ENCODE results near the gene MTMR1.
A peak's percentile ranks its signal among the peaks of the same experiment; 100 is the strongest.

Gene MTMR1

GRCh38 chrX:150692831-150693724 is at the start of gene MTMR1:
TSS of gene MTMR1 (plus strand) at chrX:150693396. CDS start at chrX:150693531, 135 bp downstream.
- peak in 22 of 56 donors; percentile 1 to 63 (median 14) for DNase-seq

DNA sequence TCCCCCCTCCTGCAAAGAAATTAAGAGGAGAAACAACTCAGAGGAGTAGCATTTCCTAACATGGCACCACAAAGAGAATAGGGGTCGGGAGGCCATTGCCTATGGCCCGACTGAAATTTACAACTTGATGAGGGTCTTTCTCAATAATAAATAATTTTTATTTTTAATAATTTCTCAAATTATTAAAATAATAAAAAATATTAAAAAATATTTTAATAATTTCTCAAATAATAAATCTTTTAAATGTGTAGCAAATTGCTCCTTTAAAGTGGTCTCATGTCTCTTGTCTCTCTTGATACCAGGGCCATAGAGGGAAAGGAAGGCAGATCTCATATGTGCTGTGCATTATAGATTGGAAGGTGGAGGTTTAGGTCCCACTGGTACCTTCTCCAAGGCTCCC is 49.2 kb upstream of the MTMR1 start:
- DNase-seq, result no peak

GRCh38 chrX:150644422-150644821 is 48.8 kb upstream of the MTMR1 start:
- DNase-seq, result no peak

DNA sequence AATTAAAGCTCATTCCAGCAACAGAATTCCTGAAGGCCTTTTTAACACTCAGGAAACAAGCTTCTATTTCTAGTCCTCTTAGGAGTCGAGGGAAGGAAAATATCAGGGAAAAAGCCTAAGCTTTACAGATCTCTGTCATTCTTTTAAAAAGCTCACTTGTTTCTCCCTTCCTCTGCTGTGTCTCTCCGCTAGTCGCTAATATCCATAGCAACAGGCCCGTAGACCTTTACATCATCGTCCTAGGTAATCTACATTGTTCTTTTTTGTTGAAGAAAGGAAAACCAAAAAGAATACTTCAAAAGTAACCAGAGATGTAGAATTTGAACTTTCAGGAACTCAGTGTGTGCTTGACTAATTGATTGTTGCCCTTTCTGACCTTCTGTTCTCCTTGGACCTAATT is 45.9 kb upstream of the MTMR1 start:
- DNase-seq, result no peak

DNA sequence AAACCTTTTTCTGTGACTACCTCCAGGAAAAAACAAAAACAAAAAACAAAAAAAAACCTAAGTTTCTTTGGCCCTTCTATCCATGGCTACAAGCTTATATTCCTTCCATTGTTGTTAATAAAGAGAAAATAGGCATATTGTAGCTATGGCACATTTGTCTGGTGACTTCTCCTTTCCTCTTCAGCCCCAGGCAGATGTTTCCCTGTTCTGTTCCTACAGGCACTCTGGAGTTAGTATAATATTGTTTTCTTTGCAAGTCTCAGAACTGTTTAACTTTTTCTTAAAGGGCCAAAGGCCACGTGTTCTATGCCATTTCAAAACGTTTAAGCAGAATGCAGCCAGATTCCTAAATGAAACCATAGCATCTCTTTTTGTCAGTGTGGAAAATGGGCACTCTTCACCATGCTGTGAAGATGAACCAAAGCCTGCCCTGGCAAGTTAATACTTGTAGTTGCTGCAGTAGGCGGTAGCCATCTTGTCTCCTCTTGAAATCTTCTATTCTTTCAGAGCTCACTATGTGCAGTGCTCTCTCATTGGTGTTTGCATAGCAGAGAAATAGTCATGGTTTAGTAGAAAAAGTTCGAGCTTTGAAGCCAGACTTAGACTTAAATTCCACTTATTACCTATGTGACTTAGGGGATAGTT is 44.8 kb upstream of the MTMR1 start:
- no peak for DNase-seq

DNA sequence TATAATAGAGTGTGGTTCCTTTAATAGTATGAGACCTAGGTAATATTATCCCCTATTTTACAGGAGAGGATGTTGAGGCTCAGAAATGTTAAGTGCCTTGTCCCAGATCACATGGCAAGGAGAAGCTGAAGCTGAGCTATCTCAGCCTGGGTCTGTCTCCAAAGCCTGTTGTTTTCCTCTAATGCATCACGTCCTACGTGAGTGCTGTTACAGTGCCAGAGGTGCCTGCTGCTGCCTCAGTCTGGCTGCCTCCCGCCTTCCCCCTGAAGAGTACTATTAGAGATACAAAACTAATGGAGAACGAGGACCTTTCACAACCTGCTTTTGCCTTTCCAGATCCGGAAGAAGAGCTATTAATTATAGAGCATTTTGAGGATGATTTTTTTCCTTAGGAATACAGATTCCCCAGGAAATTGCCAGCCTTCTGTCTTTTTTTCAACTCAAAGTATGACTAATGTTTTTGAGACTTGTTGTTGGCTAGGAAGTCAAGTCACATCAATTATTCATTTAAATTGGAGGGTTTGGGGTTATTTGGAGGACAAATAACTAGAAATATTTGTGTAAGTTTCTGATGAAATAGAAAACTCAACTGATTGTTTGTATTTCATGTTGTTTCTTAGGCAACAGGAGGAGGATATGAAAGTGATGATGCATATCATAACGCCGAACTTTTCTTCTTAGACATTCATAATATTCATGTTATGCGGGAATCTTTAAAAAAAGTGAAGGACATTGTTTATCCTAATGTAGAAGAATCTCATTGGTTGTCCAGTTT is 43.9 kb upstream of the MTMR1 start:
- DNase-seq, result peak in 3 of 56 donors; percentile 0 to 3 (median 1)

DNA sequence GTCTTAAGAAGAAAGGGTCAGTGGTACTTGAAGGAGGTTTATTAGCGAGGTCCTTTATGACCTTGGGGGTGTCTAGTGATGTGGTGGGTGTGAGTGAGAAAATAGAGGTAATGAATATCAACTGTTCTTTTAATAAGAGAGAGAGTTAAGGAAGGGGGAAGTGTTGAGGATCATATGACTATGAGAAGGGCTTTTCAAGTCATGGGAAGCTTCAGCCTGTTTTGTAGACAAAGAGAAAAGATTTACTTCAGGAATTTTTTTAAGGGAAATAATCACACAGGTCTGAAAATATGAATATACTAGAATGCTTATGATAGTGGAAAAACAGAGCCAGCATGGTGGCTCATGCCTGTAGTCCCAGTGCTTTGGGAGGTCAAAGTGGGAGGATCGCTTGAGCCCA is 41.3 kb upstream of the MTMR1 start:
- DNase-seq, result no peak

DNA sequence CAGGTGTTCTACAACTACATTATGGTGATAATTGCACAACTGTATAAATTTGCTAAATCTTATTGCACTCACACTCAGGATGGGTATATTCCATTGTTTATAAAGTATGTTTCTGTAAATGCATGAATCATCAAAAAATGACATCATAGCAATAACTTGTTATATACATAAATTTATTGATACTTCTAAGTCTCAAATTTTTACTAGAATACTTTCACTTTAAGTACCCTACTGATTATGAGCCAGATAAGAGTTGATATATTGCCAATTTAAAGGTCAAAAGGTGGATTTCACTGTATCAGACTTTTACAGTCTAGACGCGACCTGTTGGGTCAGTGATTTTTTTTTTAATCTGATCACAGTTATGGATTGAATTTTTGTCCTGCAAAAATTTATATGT is 37.4 kb upstream of the MTMR1 start:
- no peak for DNase-seq

- no peak for DNase-seq
These were observed 30.1 kb upstream of the MTMR1 start for GRCh38 chrX:150663073-150663472.

GRCh38 chrX:150664290-150664689 is 28.9 kb upstream of the MTMR1 start:
- peak in 21 of 56 donors; percentile 0 to 42 (median 4) for DNase-seq

- DNase-seq, result no peak
These were observed 17.0 kb upstream of the MTMR1 start for GRCh38 chrX:150676221-150676620.

DNA sequence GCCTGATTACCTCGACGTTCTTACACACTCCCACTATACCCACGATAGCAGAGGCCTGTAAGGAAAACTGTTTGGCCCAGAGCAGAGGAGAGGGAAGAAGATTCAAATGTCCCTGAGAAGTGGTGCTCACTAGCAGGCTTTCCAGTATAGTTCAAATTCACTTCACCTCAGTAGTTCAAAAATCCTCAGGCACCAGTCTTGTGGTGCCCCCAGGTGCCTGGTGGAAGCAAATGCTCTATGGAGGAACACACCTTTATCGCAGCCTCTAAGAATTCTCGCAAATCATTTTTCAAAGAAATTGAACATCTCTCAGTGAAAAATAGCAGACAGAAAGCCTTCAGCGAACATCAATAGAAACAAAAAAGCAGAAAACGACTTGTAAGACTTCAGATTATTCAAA is 12.2 kb upstream of the MTMR1 start:
- peak in 7 of 56 donors; percentile 0 to 43 (median 11) for DNase-seq

DNA sequence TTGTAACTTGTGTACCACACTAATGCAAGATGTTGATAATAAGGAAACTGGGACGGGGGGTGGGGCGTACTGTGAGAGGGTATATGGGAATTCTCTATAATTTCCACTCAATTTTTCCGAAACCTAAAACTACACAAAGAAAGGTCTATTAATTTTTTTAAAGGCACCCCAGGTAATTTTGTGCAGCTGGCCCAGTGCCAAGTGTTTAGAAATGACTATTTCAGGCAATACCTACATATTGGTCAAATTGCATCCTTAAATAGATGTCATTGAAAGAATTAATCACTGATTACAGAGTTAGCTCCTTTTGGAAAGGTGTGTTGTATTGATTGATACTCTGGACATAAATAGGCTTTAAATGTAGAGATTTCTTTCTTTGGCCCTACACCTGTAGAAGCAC is 10.1 kb upstream of the MTMR1 start:
- DNase-seq, result no peak

DNA sequence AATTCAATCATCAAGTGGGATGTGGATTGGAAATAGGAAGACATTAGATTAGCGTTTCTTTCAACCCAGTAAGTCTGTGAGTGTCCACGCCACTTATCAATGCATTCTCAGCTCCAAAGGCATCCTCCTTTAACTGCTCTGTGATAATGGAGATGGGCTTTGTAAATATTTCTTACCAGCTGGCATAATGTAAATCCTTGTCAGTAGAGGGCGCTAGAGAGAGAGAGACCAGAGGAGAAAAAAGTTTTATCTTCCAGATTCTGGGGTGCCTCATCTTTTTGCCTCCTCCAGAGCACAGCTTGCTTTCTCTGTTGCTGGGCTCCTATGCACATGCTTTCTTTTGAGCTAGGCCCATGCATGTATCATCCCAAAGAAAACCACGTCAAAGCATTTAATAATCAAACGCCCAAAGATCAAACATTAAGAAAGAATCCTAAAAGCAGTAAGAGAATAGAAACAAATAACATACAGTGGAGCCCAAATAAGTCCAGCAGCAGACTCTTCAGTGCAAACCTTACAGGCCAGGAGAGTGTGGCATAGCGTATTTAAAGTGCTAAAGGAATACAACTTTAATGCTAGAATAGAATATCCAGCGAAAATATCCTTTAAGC is 9.6 kb upstream of the MTMR1 start:
- DNase-seq, result no peak

DNA sequence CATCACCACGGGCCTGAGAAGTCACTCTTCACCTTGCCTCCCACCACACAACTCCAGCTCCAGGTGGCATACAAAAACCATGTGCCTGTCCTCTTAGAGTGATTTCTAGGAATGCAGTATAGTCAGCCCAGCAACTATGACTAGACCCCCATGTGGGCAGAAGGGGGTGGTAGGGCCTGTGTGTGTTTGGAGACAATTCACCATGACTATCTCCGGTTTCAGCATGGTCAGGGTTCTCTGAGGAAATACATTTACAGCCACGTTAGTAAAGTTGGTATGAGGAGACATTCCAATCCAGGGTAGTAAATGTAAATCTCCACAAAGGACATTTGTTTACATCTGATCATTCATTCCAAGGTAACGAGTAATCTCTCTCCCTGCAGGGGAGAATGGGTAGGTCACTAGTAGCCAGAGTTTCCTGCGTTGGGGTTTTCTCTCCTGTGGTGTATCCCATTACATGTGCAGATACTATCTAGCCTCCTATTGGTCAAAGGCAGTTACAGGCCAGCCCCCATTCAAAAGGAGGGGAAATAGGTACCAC is 4.2 kb upstream of the MTMR1 start:
- DNase-seq, result no peak

DNA sequence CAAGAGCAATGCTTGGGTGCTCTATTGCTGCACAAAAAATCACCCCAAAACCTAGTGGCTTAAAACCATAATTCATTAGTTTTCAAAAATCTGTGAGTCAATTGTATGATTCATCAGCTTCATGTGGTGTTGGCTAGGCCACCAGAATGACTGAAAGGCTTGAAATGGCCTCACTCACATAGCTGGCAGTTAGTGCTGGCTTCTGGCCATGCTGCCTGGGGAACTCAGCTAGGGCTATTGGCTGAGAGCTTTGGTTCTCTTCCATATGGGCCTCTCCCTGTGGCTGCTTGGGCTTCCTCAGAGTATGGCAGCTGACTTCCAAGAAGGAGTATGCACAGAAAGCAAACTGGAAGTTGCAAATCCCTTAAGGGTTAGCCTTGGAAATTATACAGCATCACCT is 3.1 kb upstream of the MTMR1 start:
- DNase-seq, result no peak

DNA sequence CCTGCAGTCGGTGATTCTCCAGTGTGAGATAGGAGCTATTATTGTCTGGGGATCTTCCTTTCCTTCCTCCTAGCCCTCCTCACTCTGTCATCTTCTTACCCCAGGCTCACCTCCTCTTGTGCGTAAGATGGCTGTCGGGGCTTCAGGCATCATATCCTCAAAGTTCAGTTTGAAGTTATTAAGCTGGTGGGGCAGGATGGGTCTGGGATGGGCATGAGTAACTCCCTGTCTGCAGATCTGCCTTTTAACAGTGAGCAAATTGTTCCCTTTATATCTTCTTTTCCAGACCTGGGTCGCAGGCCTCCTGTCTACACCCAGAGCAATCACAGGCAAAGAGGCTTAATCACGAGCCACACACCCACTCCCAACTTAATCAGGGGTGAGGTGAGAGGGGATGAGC is 900 bp upstream of the MTMR1 start:
- peak in 2 of 56 donors; percentile 3 to 20 for DNase-seq

DNA sequence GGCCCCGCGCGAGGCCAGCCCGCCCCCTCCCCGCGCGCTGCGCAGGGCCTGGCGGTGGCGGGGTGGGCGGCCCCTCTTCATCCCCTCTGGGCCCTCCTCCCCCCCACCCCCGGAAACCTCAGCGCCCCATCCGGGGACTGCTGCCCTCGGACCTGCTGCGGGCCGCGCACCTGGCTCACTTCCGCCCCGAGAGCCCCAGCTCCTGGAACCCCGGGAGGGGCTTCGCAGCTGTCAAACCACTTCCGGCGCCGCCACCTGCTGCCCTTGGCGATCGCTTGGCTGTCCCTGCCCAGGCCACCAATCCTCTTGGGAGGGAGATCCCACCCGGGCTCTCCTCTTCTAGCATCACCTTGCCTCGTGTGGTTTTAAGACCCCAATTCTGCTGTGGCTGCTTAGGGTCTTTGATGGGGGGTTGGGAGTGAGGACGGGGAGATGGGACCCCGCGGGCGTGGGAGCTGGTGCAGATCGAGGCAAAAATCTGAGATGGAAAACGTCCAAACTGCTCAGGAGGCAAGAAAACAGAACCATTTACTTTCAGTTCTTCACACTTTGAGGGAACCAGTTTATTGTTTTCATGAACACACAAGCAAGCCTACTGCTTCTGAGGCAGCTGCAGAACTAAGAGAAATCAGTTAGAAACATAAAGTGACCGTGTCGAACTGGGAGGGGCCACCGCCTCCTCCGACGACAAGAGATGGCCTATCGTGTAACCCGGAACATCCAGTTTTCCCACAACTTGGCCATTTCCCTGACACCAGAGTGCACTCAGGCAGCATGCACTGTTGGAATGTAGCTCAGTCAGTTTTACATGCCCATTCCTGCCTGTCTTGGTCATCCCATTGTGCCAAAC is 754 bp downstream of the MTMR1 start:
- peak in 13 of 56 donors; percentile 1 to 24 (median 9) for DNase-seq

DNA sequence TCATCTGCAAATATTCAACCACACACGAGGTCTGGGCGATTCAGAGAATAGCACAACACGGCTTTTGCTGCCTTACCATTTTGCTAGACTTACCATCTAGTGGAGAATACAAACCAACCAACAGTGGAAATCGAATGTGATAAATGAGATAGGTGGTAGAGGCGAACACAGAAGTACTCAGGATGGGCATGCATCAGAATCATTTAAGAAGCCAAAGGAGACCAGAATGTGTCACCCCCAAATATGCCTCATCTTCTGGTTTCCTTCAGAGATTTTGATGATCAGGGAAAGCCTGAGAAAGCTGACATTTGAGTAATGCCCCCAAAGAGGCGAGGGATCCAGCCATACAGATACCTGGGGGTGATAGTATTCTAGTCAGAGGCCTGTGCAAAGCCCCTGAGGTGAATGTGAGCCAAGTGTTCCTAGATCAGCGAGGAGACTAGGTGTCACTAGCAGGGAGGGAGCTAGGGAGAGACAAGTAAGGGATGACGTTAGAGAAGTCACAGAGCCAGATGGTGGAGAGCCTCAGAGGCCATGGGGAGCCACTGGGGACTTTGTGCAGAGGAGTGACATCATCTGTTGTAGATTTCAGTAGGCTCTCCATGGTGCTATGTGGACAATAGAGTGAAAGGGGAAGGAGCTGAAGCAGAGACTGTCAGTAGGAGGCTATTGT is 1.7 kb downstream of the MTMR1 start:
- no peak for DNase-seq

GRCh38 chrX:150696331-150696730 is 3.1 kb downstream of the MTMR1 start:
- no peak for DNase-seq

Data from nucleus accumbens (tissue), 56 donors.